HG02840 (cell line): ENCODE results near the gene TP53I13.

Experiments
- ATAC-seq: cut with Tn5 transposase; IDR thresholded peaks from one replicate; pipeline ENCODE4 v1.9.1; 2021; ENCODE audit warnings: mild to moderate bottlenecking, moderate library complexity, moderate number of reproducible peaks; ENCODE audit not compliant: unreplicated experiment, low FRiP score

The TP53I13 gene

DNA sequence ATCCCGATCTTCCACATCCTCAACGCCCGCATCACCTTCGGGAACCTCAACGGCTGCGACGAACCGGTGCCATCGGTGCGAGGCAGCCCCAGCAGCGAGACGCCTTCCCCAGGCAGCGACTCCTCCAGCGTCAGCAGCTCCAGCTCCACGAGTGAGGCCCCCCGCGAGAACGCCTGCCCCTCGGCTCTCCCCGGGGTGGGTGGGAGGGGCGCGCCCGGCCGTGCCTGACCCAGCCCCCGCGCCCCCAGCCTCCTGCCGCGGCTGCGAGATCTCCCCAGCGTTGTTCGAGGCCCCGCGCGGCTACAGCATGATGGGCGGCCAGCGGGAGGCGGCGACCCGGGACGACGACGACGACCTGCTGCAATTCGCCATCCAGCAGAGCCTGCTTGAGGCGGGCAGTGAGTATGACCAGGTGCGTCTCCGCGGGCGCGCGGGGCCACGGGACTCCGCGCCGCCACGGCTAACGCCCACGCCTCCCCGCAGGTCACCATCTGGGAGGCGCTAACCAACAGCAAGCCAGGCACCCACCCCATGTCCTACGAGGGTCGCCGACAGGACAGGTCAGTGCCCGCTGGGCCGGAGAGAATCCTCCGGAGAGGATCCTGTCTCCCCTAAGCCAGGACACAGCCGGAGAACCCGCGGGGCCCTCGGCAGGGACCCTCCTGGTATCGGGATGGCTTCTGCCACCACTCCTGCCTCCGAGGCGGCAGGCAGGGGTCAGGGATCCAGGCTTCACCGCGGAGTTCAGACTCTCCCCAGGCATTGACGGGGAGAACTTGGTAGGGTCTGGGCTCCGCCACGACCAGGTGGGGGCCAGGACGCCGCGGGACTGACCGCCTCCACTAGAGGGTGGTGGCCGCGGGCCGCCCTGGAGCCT is 44.1 kb downstream of the TP53I13 start:
- ATAC-seq = no peak

DNA sequence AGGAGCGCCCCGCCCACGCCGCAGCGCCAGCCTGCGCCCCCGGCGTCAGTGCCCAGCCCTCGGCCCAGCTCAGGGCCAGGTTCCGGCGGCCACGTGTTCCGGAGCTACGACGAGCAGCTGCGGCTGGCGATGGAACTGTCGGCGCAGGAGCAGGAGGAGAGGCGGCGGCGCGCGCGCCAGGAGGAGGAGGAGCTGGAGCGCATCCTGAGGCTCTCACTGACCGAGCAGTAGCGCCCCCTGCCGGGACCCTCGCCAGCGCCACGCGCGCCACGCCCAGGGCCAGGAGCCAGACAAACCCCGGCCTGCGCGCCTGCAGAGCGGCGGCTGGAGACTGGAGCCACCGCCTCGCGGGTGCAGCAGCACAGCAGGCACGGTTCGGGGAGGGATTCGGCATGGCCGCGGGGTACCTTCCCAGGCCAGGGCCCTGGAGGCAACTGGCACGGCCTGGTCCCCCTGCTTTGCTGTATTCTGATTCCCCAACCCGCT is 44.9 kb downstream of the TP53I13 start:
- no peak for ATAC-seq

DNA sequence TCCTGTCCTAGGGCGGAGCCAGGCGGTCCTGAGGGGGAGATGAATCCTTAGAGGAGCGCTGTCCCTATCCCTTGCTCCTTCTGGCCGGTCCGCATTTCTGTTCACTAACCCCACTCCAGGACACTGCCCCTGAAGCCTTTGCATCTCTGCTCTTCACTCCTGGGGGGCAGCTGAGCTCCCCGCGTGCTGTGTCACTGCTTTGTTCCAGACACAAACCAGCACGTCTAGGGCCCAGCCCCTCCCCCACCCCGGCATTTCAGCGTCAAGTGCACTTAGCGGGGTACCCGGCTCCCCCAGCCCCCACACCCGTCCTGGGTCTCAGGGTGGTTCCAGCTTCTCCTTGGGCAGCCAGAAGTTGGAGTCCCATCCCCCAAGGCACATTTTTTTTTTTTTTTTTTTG is 45.4 kb downstream of the TP53I13 start:
- ATAC-seq = no peak

DNA sequence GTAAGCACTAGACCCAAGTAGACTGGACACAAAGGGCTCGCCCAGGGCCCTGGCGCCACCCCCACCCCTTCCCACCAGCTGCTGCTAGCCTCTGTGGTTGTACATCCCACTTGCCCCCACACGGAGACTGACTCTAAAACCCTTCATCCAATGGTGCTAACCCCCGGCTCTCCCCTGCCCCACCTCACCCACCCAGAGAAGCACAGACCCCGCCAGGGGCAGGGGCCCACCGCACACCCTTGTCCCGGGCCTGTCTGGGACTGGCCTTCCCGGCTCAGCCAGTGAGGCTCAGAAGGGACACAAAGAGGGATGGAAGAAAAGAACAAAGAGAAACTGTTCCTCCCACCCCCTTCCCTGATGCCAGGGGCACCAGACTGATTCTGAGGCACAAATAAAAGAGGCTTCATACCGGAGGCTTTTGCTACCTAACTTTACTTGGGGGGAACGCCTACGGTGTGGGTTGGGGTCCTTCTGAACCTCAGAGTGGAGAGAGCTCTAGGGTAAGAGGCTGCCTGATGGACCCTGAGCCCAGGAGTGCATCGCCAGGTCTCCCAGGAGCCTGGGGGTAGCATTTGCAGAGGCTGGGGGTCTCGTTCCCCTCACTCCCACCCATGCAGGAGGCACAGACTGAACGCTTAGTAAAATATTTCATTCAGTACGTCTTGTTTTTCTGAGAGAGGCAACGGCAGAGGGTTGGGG is 46.0 kb downstream of the TP53I13 start:
- ATAC-seq = no peak

GRCh38 chr17:29615048-29615385 is 46.5 kb downstream of the TP53I13 start:
- ATAC-seq = no peak

GRCh38 chr17:29615492-29616299 is 47.2 kb downstream of the TP53I13 start:
- peak; percentile 48 for ATAC-seq

DNA sequence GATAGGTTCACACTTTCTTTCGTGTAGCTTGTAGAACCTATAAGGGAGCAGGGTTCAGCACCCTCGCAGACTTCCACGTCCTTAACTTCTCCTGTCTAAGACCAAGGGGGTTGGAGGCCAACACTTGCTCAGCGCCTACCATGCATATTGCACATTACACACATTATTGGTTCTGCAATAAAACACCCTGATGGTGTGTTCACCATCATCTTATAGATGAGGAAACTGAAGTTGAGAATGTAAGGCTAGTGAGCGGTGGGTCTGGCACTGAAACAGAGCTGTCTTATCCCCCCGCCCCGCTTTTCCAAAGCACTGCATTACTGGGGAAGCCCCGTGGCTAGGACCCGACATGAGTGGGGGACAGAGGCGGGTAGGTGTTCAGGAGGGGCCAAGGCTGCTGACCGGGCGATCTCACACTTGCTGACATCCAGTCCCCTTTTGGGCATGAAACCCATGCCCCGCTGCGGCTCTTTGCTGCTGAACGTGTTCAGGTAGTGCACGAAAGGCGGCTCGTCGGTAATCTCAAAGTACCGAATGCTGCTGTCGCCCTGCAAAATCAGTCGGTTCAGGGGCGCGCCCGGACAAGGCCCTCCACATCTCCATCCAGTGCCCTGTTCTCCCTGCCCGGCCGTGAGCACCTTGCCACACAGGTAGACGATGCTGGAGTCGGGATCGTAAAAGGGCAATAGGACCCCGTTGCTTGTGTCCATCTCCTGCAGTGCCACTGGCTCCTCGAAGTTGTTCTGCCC is 48.0 kb downstream of the TP53I13 start:
- ATAC-seq = no peak

DNA sequence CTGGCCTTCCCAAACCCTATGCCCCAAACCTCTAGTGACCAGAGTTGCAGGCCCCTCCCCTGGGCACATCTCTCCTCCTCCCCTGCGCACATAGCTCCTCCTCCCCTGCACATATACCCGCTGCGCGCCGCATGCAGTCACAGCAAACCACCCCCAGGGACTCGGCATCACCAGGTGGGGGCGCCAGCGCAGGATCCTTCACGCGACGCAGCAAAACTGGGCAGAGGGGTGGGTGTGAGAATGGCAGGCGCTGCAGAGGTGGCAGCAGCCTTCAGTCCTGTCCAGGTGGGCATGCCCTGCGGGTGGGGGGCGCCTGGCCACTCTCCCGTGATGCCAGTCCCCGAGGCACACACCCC is 48.6 kb downstream of the TP53I13 start:
- no peak for ATAC-seq

GRCh38 chr17:29617481-29618271 is 49.2 kb downstream of the TP53I13 start:
- no peak for ATAC-seq

- ATAC-seq = no peak
Measured at GRCh38 chr17:29618272-29619065, 50.0 kb downstream of the TP53I13 start.

DNA sequence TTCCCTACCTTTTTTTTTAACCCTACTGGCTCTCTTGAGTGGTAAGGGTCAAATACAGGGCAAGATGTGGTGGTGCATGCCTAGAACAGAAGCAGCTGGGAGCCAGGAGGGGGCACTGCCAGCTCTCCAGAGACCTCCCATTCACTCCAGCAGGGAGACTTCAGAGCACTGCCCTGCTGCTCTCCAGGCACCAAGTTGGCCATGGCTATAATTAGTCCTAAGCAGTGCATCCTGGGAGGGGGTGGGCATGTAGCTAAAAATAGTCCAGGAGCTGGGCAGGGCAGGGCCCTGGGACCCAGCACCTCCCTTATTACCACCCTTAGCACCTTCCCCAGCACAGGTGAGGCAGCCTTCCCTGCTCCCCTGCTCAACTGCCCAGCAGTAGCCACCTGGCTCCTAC is 50.8 kb downstream of the TP53I13 start:
- ATAC-seq = no peak

- no peak for ATAC-seq
Measured at GRCh38 chr17:29620271-29620670, 51.8 kb downstream of the TP53I13 start.

- ATAC-seq = no peak
Measured at GRCh38 chr17:29620779-29621500, 52.4 kb downstream of the TP53I13 start.

DNA sequence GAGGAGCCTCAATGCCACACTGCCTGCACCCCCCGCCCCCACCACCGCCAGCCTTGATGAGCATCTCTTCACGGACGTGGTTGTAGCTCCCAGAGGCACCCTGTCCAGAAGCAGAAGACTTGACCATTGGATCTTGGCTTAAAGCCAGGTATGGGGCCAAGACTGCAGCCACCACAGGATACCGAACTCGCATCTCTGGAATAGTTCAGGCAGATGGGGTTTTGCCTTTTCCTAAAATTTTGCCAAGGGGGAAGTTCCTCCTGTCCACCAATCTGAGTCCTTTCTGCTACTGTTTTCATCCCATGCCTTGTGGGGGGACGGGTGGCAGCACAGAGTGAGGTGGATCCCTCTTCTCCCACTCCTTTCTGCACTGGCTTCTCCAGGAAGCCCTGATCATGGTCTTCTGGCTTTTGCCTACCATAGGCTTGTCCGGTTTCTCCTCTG is 53.3 kb downstream of the TP53I13 start:
- no peak for ATAC-seq
